SU-DHL-6 (cell line): Measurements from ENCODE around the gene MARK2.

Source experiments
- H2AFZ ChIP-seq: fragments of 200-600 bp; sonication (generic); 2 replicates; pipeline ENCODE4 v1.6.1; 2014; ENCODE audit warnings: low read depth, mild to moderate bottlenecking, moderate library complexity, mixed read lengths, antibody characterized with exemption, low read length; ENCODE audit not compliant: severe bottlenecking
- H3F3A ChIP-seq: fragments of 200-600 bp; shearing (Covaris generic); 2 replicates; pipeline ENCODE4 v1.6.0; 2016; ENCODE audit warnings: antibody characterized with exemption, mild to moderate bottlenecking; ENCODE audit not compliant: insufficient read depth
- H3K27ac ChIP-seq: fragments of 200-600 bp; sonication (generic); 2 replicates; pipeline ENCODE4 v1.5.1; 2016; ENCODE audit warnings: low read depth, mild to moderate bottlenecking, low read length, moderate library complexity, mixed read lengths
- H3K27me3 ChIP-seq: fragments of 200-600 bp; sonication (generic), shearing (Covaris generic); 2 replicates; pipeline ENCODE4 v1.6.0; 2014; ENCODE audit warnings: mild to moderate bottlenecking, low read length
- H3K36me3 ChIP-seq: fragments of 200-600 bp; sonication (generic); 2 replicates; pipeline ENCODE4 v1.6.1; 2014; ENCODE audit warnings: mild to moderate bottlenecking, low read length, mixed read lengths
- H3K4me2 ChIP-seq: fragments of 300-600, 200-600 bp; shearing (Covaris generic), sonication (generic); 2 replicates; pipeline ENCODE4 v1.6.0; 2014; ENCODE audit warnings: low read length, low read depth, mild to moderate bottlenecking; ENCODE audit not compliant: poor library complexity, severe bottlenecking
- H3K4me3 ChIP-seq: fragments of 200-600 bp; sonication (generic); 2 replicates; pipeline ENCODE4 v1.5.1; 2014; ENCODE audit warnings: antibody characterized with exemption, low read length, mild to moderate bottlenecking, mixed read lengths; ENCODE audit not compliant: insufficient read depth, poor library complexity, severe bottlenecking
- H3K79me2 ChIP-seq: fragments of 200-600 bp; sonication (generic); 2 replicates; pipeline ENCODE4 v1.6.1; 2014; ENCODE audit warnings: mild to moderate bottlenecking, low read length, moderate library complexity; ENCODE audit not compliant: insufficient read depth
- H3K9ac ChIP-seq: fragments of 200-600 bp; sonication (generic); 2 replicates; pipeline ENCODE4 v1.7.0; 2014; ENCODE audit warnings: mild to moderate bottlenecking, low read length
- H3K9me2 ChIP-seq: fragments of 200-600 bp; sonication (generic); replicated peaks from 2 replicates; pipeline ENCODE4 v1.6.1; 2014; ENCODE audit warnings: low read length; ENCODE audit not compliant: insufficient read depth
- H3K9me3 ChIP-seq: fragments of 200-600 bp; sonication (generic); 2 replicates; pipeline ENCODE4 v1.6.1; 2014; ENCODE audit warnings: low read length, mixed read lengths; ENCODE audit not compliant: insufficient read depth
- H4K20me1 ChIP-seq: fragments of 200-600 bp; sonication (generic); 2 replicates; pipeline ENCODE4 v1.6.1; 2014; ENCODE audit warnings: low read depth, mild to moderate bottlenecking, antibody characterized with exemption, low read length, moderate library complexity, mixed read lengths
- EZH2phosphoT487 ChIP-seq: fragments of 200-600 bp; sonication (generic), shearing (Covaris generic); conservative IDR thresholded peaks from 2 replicates; pipeline ENCODE4 v1.6.1; 2018; ENCODE audit warnings: mild to moderate bottlenecking, antibody characterized with exemption, low read length, moderate library complexity, mixed read lengths
- TF ChIP-seq, protein P1 (sequence below): fragments of 200-600 bp; sonication (generic); IDR thresholded peaks from one replicate; pipeline ENCODE4 v1.5.1; 2017; ENCODE audit warnings: antibody characterized with exemption, mild to moderate bottlenecking, low read length, moderate library complexity; ENCODE audit not compliant: insufficient read depth, poor library complexity, severe bottlenecking

Gene MARK2

DNA sequence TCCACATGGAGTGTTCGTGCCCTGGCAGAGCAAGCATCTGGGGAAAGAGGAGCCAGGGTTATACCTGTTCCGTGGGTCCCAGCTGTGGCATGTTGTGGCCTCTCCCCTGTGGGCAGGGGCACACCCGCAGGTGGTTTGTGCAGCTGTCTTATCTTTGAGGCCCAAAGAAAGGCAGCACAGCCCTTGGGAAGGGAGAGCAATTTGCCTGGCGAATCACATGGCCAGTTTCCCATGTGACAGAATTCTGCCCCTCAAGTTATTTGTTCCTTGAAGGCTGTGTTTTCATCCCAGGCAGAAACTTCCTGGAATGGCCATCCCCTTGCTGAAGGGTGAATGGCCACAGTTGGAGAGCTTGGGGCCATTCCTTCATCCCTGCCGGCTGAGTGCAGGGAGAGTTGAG lies 119.1 kb downstream of the MARK2 start:
- TF ChIP-seq, protein P1, sequence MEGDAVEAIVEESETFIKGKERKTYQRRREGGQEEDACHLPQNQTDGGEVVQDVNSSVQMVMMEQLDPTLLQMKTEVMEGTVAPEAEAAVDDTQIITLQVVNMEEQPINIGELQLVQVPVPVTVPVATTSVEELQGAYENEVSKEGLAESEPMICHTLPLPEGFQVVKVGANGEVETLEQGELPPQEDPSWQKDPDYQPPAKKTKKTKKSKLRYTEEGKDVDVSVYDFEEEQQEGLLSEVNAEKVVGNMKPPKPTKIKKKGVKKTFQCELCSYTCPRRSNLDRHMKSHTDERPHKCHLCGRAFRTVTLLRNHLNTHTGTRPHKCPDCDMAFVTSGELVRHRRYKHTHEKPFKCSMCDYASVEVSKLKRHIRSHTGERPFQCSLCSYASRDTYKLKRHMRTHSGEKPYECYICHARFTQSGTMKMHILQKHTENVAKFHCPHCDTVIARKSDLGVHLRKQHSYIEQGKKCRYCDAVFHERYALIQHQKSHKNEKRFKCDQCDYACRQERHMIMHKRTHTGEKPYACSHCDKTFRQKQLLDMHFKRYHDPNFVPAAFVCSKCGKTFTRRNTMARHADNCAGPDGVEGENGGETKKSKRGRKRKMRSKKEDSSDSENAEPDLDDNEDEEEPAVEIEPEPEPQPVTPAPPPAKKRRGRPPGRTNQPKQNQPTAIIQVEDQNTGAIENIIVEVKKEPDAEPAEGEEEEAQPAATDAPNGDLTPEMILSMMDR, result no peak
- TF ChIP-seq EZH2phosphoT487, result no peak
- peaks cover 3% of the 10 kb centered on the region; the same call in 1 of the 2 replicates for H3K36me3 ChIP-seq

More for the DNA sequence above, 119.1 kb downstream of the MARK2 start:
- Histone ChIP-seq H3K9me3 (no peaks in the 10 kb centered on the region), H4K20me1 (no peaks in the 10 kb centered on the region; the same call in 1 of the 2 replicates), H3K27ac (no peak overlapping the region), H3K4me3 (no peak overlapping the region), H3K9ac (no peak overlapping the region), H3K9me2 (no peaks in the 10 kb centered on the region), H3K4me2 (no peak overlapping the region), H2AFZ (no peak overlapping the region), H3K27me3 (no peaks in the 10 kb centered on the region), H3F3A (no peaks in the 10 kb centered on the region), H3K79me2 (no peaks in the 10 kb centered on the region)
